ENCODE data around the gene TRMT5.

The TRMT5 gene

DNA sequence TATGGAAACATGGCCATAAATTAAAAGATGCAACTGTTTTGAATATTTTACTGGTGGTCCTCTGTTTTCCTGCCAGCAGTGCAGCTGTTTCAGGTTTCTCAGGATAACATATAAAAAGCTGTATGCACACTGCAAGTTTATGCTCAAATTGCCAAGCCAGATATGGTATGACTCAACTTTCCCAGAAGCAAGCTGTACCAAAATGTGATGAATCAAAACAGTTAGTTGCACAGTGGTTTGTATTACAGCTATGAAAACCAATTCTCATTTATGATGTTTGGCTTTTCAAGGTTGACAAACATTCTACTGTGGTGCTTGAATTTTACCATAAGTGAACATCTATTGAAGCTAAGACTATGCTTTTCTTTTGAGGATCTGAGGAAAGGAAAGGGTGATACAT, 15.5 kb downstream of the TRMT5 start:
- in situ Hi-C loops (cut with MboI; ENCODE audit: low sequenced_read_pairs): no loop called here

DNA sequence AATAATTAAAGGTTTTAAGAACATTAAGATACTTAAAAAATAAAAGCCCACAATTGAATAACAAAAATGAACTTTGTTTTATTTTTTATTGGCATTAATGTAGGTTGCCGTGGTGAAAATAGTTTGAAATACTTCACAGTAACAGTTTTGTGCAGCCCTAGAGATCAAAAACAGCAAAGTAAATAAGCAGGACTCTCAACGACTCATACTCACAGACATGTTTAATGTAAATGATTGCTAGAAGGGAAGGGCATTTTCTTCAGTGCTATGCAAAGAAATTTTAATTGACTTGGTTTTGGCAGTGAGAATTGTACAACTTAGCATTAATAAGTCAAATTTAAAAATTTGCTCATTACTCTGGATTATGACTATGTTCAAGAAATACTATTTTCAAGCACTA, 16.0 kb downstream of the TRMT5 start:
- in situ Hi-C loops (cut with MboI; ENCODE audit: low sequenced_read_pairs): no loop called here

DNA sequence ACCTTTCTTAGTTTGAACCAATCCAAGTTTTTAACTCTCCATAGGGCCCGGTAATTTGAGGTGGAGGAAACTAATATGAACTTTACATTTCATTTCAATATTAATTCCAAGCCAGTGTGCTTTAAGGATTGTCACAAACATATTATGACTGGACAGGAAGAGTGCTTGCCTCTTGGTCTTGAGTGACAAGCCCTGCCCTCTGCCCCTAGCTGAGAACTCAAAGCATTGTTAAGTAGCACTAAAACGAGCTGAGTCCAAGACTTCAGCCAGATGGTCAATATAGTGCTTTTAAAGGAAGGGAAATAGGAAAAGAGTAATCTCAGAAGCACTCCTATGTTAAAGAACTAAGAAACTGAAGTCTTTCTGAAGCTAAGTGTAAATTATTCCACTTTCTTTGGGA, 17.1 kb downstream of the TRMT5 start:
- in situ Hi-C loops (cut with MboI; ENCODE audit: low sequenced_read_pairs): no loop called here

- in situ Hi-C loops (cut with MboI; ENCODE audit: low sequenced_read_pairs): no loop called here
These were observed 22.7 kb downstream of the TRMT5 start for GRCh38 chr14:60958146-60958545.

DNA sequence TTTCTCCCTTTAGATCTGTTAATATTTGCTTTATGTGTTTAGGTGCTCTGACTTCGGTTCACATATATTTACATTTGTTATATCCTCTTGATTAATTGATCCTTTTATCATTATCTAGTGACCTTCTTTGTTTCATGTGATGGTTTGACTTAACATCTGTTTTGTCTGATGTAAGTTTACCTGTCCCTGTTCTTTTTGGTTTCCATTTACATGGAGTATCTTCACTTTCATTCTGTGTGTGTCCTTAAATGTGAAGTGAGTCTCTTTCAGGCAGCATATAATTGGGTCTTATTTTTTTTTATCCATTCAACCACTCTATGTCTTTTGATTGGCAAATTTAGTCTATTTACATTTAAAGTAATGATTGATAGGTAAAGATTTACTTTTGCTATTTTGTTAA, 24.2 kb downstream of the TRMT5 start:
- in situ Hi-C loops (cut with MboI; ENCODE audit: low sequenced_read_pairs): no loop called here

DNA sequence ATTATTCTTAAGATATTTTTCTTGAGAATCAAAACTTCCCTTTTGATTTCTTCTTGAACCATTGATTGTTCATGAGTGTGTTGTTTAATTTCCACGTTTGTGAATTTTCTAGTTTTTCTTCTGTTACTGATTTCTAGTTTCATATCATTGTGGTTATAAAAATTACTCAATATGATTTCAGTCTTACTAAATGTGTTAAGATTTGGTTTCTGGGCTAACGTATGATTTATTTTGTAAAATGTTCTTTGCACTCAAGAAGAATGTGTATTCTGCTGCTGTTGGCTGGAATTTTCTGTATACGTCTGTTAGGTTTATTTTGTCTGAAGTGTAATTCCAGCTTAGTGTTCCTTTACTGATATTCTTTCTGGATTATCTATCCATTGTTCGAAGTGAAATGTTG, 24.7 kb downstream of the TRMT5 start:
- in situ Hi-C loops (cut with MboI; ENCODE audit: low sequenced_read_pairs): no loop called here

GRCh38 chr14:60951776-60952435, 29.0 kb downstream of the TRMT5 start:
- in situ Hi-C loops (cut with MboI; ENCODE audit: low sequenced_read_pairs): no loop called here

- in situ Hi-C loops (cut with MboI; ENCODE audit: low sequenced_read_pairs): no loop called here
These were observed 34.1 kb downstream of the TRMT5 start for GRCh38 chr14:60946773-60947172.

- in situ Hi-C loops (cut with MboI; ENCODE audit: low sequenced_read_pairs): no loop called here
These were observed 34.9 kb downstream of the TRMT5 start for GRCh38 chr14:60945984-60946383.

GRCh38 chr14:60944204-60944603, 36.7 kb downstream of the TRMT5 start:
- in situ Hi-C loops (cut with MboI; ENCODE audit: low sequenced_read_pairs): no loop called here

DNA sequence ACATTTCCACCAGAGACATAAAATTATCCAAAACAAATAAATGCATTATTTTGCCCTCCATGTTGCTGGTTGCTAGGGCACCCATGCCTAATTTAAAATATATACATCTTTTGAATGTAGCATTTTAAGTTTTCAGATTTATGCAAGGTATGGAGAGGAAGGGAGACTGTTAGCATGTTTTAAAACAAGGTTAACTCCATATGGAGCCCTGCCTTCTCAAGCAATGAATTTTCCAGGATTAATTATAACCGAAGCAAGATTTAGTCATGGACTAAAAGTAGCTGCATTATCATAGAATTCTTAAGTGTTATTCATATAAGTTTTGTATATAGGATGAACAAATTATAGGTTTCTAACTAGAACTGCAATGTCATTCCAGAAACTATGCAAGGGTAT, 37.2 kb downstream of the TRMT5 start:
- in situ Hi-C loops (cut with MboI; ENCODE audit: low sequenced_read_pairs): no loop called here

DNA sequence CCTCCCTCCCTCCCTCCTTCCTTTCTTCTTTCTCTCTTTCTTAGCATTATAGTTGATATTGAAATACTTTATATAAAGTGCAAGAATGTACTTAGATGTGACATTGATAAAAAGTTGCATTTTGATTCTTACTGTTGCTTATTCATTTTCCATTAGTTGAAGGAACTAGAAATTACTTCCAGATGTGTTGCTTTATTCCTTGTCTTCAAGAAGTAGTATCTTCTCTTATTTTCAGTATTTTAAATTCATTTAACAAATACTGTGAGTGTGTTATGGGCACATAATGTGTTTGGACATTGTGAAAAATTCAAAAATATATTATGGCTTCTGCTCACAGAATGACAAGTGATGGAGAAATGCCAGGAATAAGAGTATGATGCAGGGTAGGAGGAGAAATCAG, 45.6 kb downstream of the TRMT5 start:
- in situ Hi-C loops (cut with MboI; ENCODE audit: low sequenced_read_pairs): no loop called here

- in situ Hi-C loops (cut with MboI; ENCODE audit: low sequenced_read_pairs): no loop called here
These were observed 46.8 kb downstream of the TRMT5 start for GRCh38 chr14:60933920-60934655.

DNA sequence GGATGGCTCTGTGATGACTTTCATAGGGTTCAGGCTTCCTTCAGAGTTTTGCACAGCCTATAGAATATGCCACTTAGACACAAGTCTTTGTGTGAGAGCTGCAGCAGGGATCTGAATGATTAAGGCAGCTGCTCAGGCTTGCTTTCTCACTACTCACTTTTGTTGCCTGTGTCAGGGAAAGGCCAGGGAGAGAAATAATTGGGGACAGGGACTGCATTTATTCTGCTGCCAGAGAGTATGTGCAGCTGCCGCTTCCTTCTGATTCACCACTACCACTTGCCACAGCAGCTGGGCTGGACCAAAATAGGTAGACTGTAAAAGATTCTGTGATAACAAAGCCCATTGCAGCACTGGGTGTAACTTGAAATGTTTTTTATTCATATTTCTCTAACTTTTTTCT, 49.7 kb downstream of the TRMT5 start:
- in situ Hi-C loops (cut with MboI; ENCODE audit: low sequenced_read_pairs): no loop called here

DNA sequence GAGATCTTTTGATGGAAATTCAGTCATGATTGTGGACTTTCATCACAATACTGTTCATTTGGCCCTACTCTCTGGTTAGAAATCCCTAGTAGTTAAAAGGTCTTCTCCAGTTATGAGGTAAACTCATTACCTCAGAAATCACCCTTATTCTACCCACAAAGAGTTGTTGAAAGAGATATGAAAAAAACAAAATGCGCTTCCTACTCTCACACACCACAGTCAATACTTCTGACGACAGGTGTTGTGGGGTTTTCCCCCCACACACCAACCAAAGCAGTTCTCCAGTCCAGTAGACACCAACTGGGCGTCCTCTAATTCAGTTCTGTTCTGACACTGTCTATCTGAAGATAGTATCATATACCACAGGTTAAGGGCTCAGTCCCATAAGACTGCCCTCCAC, 54.9 kb downstream of the TRMT5 start:
- in situ Hi-C loops (cut with MboI; ENCODE audit: low sequenced_read_pairs): no loop called here

GRCh38 chr14:60925286-60925685, 55.6 kb downstream of the TRMT5 start:
- in situ Hi-C loops (cut with MboI; ENCODE audit: low sequenced_read_pairs): no loop called here

DNA sequence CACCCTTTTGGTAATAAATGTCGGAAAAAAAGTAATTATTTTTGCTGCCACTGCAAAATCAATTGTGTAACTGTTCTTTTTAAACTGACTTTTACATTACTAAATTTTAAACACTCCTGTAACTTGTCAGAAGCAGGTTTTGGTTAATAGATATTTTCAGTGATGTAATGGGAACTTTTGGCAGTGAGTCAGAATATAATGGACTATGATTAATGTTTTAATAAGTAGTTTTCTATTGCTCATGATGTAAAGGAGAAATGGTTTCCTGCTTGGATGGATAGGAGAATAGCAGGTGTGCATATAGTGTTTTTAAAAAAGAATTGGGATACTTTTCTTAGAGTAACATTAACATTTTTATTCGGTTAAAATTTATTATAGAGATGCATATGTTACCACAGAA, 58.8 kb downstream of the TRMT5 start:
- in situ Hi-C loops (cut with MboI; ENCODE audit: low sequenced_read_pairs): no loop called here

All from hTERT RPE-1 (cell line).